ENCODE measurements around the gene HADHB.

HADHB gene

GRCh38 chr2:26203906-26204305, 40.8 kb upstream of the HADHB start:
- in situ Hi-C loops (cut with MboI; ENCODE audit: low pct_unique_long_range_greater_than_20kb, low sequenced_read_pairs, unreplicated experiment), result no loop called here
- TF ChIP-seq, protein P1, sequence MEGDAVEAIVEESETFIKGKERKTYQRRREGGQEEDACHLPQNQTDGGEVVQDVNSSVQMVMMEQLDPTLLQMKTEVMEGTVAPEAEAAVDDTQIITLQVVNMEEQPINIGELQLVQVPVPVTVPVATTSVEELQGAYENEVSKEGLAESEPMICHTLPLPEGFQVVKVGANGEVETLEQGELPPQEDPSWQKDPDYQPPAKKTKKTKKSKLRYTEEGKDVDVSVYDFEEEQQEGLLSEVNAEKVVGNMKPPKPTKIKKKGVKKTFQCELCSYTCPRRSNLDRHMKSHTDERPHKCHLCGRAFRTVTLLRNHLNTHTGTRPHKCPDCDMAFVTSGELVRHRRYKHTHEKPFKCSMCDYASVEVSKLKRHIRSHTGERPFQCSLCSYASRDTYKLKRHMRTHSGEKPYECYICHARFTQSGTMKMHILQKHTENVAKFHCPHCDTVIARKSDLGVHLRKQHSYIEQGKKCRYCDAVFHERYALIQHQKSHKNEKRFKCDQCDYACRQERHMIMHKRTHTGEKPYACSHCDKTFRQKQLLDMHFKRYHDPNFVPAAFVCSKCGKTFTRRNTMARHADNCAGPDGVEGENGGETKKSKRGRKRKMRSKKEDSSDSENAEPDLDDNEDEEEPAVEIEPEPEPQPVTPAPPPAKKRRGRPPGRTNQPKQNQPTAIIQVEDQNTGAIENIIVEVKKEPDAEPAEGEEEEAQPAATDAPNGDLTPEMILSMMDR (IDR thresholded peaks at IDR 0.05; ENCODE audit: extremely low read depth, insufficient read depth, missing control alignments), result no peak
- no peak for DNase-seq (ENCODE audit: low spot score)

DNA sequence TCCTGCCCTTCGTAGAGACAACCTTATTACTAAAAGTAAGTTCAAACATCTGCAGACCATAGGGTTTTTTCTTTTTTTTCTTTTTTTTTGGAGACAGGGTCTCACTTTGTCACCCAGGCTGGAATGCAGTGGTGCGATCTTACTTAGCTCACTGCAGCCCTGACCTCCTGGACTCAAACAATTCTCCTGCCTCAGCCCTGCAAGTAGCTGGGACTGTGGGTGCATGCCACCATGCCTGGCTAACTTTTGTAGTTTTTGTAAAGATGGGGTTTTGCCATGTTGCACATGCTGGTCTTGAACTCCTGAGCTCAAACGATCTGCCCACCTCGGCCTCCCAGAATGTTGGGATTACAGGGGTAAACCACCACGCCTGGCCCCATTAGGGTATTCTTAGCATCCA, 32.7 kb upstream of the HADHB start:
- in situ Hi-C loops (cut with MboI; ENCODE audit: low pct_unique_long_range_greater_than_20kb, low sequenced_read_pairs, unreplicated experiment), result no loop called here
- TF ChIP-seq, protein P1 (IDR thresholded peaks at IDR 0.05; ENCODE audit: extremely low read depth, insufficient read depth, missing control alignments), result no peak
- no peak for DNase-seq (ENCODE audit: low spot score)

GRCh38 chr2:26214759-26215158, 30.0 kb upstream of the HADHB start:
- in situ Hi-C loops (cut with MboI; ENCODE audit: low pct_unique_long_range_greater_than_20kb, low sequenced_read_pairs, unreplicated experiment), result no loop called here
- TF ChIP-seq, protein P1 (IDR thresholded peaks at IDR 0.05; ENCODE audit: extremely low read depth, insufficient read depth, missing control alignments), result no peak
- no peak for DNase-seq (ENCODE audit: low spot score)

- DNase-seq (ENCODE audit: low spot score), result no peak
- TF ChIP-seq, protein P1 (IDR thresholded peaks at IDR 0.05; ENCODE audit: extremely low read depth, insufficient read depth, missing control alignments), result no peak
- in situ Hi-C loops (cut with MboI; ENCODE audit: low pct_unique_long_range_greater_than_20kb, low sequenced_read_pairs, unreplicated experiment), result no loop called here
Observed at GRCh38 chr2:26215833-26216232, 28.9 kb upstream of the HADHB start.

DNA sequence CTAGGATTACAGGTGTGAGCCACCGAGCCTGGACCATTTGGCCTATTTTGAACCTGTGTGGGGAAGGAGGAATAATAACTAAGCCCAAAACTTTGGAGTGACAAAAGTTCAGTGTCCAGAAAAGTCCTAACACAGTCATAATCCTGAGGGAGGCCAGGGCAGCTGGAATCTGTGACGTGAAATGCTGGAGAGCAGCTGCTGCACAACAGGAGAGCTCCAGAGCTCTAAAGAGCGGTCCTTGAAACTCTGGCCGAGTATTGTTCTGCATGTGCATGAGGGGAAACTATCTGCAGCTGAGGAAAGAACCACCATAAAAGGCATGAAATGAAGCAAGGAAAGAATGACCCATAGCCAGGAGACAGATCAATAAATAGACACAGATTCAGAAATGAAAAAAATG, 28.2 kb upstream of the HADHB start:
- TF ChIP-seq, protein P1 (IDR thresholded peaks at IDR 0.05; ENCODE audit: extremely low read depth, insufficient read depth, missing control alignments), result no peak
- DNase-seq (ENCODE audit: low spot score), result no peak
- in situ Hi-C loops (cut with MboI; ENCODE audit: low pct_unique_long_range_greater_than_20kb, low sequenced_read_pairs, unreplicated experiment), result no loop called here

DNA sequence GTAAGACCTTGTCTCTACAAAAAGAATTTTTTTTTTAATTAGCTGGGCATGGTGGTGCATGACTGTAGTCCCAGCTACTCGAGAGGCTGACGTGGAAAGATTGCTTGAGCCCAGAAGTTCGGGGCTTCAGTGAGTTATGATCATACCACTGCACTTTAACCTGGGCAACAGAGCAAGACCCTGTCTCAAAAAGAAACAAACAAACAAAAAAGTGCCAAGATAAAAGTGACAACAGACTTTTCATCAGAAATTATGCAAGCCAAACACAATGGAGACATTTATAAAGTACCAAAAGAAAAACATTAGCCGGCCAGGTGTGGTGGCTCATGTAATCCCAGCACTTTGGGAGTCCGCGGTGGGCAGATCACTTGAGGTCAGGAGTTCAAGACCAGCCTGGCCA, 27.0 kb upstream of the HADHB start:
- TF ChIP-seq, protein P1 (IDR thresholded peaks at IDR 0.05; ENCODE audit: extremely low read depth, insufficient read depth, missing control alignments), result no peak
- in situ Hi-C loops (cut with MboI; ENCODE audit: low pct_unique_long_range_greater_than_20kb, low sequenced_read_pairs, unreplicated experiment), result no loop called here
- DNase-seq (ENCODE audit: low spot score), result no peak

DNA sequence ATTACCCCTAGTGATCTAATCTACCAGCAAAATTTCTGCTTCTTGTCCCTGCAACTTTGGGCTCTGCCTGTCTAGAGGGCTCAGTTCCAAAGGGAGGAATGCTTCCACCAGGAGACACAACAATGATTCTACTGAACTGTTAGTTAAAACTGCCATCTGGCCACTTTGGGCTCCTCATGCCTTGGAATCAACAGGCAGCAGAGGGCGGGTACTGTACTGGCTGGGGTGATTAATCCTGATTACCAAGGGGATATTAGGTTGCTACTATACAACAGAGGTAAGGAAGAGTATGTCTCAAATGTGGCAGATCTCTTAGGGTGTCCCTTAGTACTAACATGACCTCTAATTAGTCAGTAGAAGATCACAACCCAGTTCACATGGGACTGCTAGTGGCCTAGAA, 21.7 kb upstream of the HADHB start:
- DNase-seq (ENCODE audit: low spot score), result no peak
- TF ChIP-seq, protein P1 (IDR thresholded peaks at IDR 0.05; ENCODE audit: extremely low read depth, insufficient read depth, missing control alignments), result no peak
- in situ Hi-C loops (cut with MboI; ENCODE audit: low pct_unique_long_range_greater_than_20kb, low sequenced_read_pairs, unreplicated experiment), result no loop called here
